ENCODE measurements around the gene TAF1B.

The TAF1B gene

GRCh38 chr2:9843229-9844035 is at the start of gene TAF1B:
TSS of gene TAF1B (plus strand) at chr2:9843474. CDS start at chr2:9843542, 68 bp downstream.
- peak; percentile 92 for DNase-seq (ENCODE audit: low read depth)

DNA sequence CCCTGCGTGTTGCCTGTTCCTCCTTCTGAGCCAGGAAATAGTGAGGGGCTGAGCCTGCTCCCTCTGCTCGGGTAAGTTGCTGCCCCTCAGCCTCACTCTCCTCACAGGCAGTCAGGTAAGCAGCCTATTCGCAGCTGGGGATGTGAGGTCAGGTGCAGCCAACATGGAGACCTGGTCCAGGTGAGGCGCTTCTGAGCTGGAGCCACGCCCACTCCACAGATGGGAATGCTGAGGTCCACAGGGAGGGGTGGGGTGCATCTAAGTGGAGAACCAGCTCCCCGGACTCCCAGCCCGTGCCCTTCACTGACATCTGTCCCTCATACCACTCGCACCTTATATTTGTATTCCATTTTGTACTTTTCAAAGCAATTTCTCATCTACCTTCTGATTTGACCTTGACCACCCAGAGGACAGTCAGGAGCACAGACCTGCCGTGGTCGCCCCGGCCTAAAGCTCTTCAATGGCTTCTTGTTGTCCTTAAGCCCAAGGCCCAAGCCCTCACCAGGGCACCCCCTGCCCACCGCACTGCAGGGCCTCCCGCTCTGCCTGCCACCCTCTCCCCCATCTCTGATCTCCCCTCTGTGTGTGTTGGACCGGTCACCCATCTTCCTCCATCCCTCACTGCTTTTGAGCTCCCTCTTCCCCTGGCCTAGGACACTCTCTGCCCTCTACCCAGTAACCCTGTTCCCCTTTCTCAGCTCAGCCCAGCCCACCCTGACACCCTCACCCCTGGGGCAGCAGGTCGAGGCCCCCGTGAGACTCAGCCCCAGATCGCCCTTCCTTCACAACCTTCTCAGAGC is 49.2 kb upstream of the TAF1B start:
- DNase-seq (ENCODE audit: low read depth) = no peak

DNA sequence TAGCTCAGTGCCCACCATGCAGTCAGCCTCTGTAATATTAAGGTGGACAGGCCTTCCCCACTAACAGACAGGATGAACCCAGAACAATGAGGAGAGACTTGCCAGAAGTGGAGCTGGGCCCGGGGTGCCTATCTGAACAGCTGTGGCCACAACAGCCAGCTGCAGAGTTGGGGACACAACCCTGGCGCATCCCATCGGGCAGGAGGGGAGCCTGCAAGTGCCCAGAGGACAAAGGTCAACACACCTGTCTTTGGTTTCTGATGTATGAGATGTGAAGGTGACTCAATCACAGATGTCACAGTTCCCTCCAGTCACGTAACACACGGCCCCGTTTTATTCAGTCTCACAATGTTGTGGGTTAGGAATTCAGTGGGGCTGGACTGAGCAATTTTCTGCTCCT is 48.2 kb upstream of the TAF1B start:
- DNase-seq (ENCODE audit: low read depth) = no peak

- DNase-seq (ENCODE audit: low read depth) = no peak
These were observed 46.9 kb upstream of the TAF1B start for GRCh38 chr2:9796056-9797010.

GRCh38 chr2:9797086-9797485 is 46.2 kb upstream of the TAF1B start:
- DNase-seq (ENCODE audit: low read depth) = no peak

DNA sequence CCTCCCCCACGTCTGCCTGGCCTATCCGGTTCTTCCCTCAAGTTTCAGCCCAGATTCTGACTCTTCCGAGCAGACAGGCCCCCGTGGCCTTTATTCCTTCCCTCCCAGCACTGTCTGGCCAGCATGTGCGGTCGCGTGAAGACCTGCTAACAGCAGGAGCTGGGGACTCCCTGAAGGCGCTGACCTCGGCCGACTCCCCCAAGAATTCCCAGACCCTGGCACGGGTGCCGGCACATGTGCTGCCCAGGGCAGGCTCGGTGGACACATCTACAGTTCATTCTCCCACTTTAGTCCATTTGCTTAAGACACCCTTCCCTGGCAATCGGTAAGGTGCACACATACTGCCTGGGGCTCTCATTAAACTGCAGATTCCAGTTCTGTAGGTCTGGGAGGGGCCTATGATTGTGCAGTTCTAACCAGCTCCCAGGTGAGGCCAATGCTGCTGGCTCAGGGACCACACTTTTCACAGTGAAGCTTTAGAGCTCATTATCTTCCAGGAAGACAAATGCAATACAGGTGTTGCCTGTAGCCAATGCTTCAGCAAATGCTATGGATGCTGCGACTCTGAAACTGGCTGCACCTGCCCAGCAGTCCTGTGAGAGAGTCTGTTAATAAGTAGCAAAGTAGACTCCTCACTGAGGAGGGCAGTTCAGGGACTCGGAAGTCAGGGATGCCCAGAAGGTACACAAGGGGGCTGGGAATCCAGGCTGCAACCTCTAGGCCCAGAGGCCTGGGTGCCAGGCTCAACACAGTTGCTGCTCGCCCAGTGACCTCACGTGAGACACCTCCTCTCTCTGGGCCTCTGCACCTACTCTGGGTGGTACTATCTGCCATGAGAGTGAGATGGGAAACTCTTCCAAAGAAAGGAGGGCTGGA is 45.4 kb upstream of the TAF1B start:
- no peak for DNase-seq (ENCODE audit: low read depth)

GRCh38 chr2:9799011-9799596 is 44.2 kb upstream of the TAF1B start:
- DNase-seq (ENCODE audit: low read depth) = no peak

GRCh38 chr2:9799729-9800632 is 43.3 kb upstream of the TAF1B start:
- DNase-seq (ENCODE audit: low read depth) = peak; percentile 87

DNA sequence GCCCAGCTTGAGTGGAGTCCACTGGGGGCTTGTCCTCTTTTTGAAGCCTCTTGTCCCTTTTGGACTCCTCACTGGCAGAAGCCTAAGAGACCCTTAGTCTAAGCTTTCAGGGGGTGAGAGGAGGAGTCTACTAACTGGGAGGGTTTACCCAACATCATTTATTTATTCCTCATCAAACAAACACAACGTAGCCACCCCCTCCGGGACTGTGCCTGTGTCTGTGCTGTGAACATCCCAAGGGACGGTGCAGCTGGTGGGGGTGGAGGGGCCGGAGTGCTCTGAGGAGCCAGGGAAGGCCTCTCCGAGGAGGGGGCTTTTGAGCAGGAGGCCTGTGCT is 42.7 kb upstream of the TAF1B start:
- no peak for DNase-seq (ENCODE audit: low read depth)

GRCh38 chr2:9800975-9801726 is 42.1 kb upstream of the TAF1B start:
- DNase-seq (ENCODE audit: low read depth) = peak; percentile 31

GRCh38 chr2:9802576-9802993 is 40.7 kb upstream of the TAF1B start:
- no peak for DNase-seq (ENCODE audit: low read depth)

- no peak for DNase-seq (ENCODE audit: low read depth)
These were observed 40.1 kb upstream of the TAF1B start for GRCh38 chr2:9803023-9803805.

- no peak for DNase-seq (ENCODE audit: low read depth)
These were observed 37.6 kb upstream of the TAF1B start for GRCh38 chr2:9805435-9806297.

- no peak for DNase-seq (ENCODE audit: low read depth)
These were observed 37.0 kb upstream of the TAF1B start for GRCh38 chr2:9806298-9806610.

- no peak for DNase-seq (ENCODE audit: low read depth)
These were observed 36.6 kb upstream of the TAF1B start for GRCh38 chr2:9806656-9807055.

DNA sequence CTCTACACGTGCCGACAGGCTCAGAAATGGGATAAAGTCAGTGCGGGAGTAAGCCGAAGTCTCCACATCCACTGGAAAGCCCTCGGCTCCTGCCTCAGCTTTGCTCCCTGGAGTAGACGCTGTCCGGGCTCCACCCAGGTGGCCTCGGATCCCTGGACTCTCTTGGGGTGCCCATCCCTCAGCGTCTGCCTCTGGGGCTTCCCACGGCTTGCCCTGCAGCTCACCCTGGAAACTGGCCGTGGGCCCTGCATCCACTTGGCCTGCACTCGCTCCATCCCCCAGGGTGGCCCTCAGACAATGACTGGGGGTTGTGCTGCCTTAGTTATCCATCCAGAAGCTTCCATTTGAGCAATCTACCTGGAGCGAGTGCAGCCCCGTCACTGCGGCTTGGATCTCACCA is 36.2 kb upstream of the TAF1B start:
- no peak for DNase-seq (ENCODE audit: low read depth)

GRCh38 chr2:9807555-9808305 is 35.5 kb upstream of the TAF1B start:
- DNase-seq (ENCODE audit: low read depth) = no peak
